Right lobe of liver (tissue), 6 donors: ENCODE results near the gene HP1BP3. TPM values are rescaled to one million over a fixed set of nuclear protein-coding genes. Genes with fewer than 3 reads are reported as not detected.

Source experiments
- ATAC-seq, 4 donors: fragments of 200-7000 bp; cut with Tn5 transposase; one replicate each; pipeline ENCODE4 v1.9.1; 2020; ENCODE audit warnings: mild to moderate bottlenecking in 4 of 4, moderate library complexity in 4 of 4
- DNase-seq, 3 donors: peaks; one replicate each; pipeline ENCODE4 v3.0.0-alpha.2; 2020
- H3K27ac ChIP-seq, 3 donors: fragments of 200-600 bp; one replicate each; pipeline ENCODE4 v1.8.0; 2022
- H3K27me3 ChIP-seq, 2 donors: fragments of 200-600 bp; one replicate each; pipeline ENCODE4 v1.8.0; 2022
- H3K36me3 ChIP-seq, 4 donors: fragments of 200-600 bp; sonication (generic) in 1 of 4; one replicate each; pipeline versions ENCODE4 v1.5.1 to v1.8.0; 2017 to 2022; ENCODE audit warnings: control low read depth in 1 of 4
- H3K4me1 ChIP-seq, 4 donors: fragments of 200-600 bp; sonication (generic) in 1 of 4; one replicate each; pipeline versions ENCODE4 v1.5.1 to v1.8.0; 2017 to 2022; ENCODE audit warnings: control low read depth in 1 of 4
- H3K4me3 ChIP-seq, 3 donors: fragments of 200-600 bp; one replicate each; pipeline ENCODE4 v1.8.0; 2022
- H3K9me3 ChIP-seq, 4 donors: fragments of 200-600 bp; sonication (generic) in 1 of 4; one replicate each; pipeline versions ENCODE4 v1.5.1 to v1.8.0; 2017 to 2022; ENCODE audit warnings: control low read depth in 1 of 4
- POLR2A ChIP-seq: fragments of 450-650 bp; IDR thresholded peaks from one replicate; pipeline ENCODE4 v1.6.1; 2017; ENCODE audit warnings: antibody characterized with exemption, mild to moderate bottlenecking
- WGBS: methylation state at CpG from one replicate; pipeline ENCODE4 v1.1.6; 2018; ENCODE audit warnings: low coverage, low lambda C conversion rate; ENCODE audit not compliant: insufficient coverage; ENCODE audit errors: missing lambda C conversion rate; 5-methylcytosine and 5-hydroxymethylcytosine counted together
- intact Hi-C, 2 donors: fragments of 100-400 bp; cut with DNase I; formaldehyde crosslinking; loops; one replicate each; pipeline versions ENCODE4 v1.11.2 to v1.14.1; 2022
- total RNA-seq, 6 experiments: library from RNA; depleted of rRNA in 2 of 6; stranded (reverse); fragments of >200 nt in 2 of 6; fragmentation: NEBNext Ultra II Directional in 3 of 6; extraction: Animal tissue kit (Norgen Biotek cat#: 25700) in 3 of 6; gene quantifications; one replicate each; pipeline versions ENCODE4 v1.1.0 to v1.2.4, GENCODE V29; 2016 to 2023
- TF ChIP-seq, protein P1 (sequence below), 4 donors: fragments of 200-600 bp in 3 of 4; fragments of 450-650 bp in 1 of 4; IDR thresholded peaks; one replicate each; pipeline versions ENCODE4 v1.5.1 to v1.8.0; 2016 to 2022; ENCODE audit warnings: antibody characterized with exemption in 4 of 4, mild to moderate bottlenecking in 2 of 4
- donor health status: DM: no; HTN: yes; CAD: no.
- donor health status: DM: no; HTN: no; CAD: no.
- donor health status: DM: no; HTN: no; CAD: no.
- donor health status: DM: no; HTN: yes; CAD: no.
- donor health status: DM: no; HTN: yes; CAD: no.

The HP1BP3 gene
- total RNA-seq, 6 experiments from 2014 or later, result 60.6 to 84.6 (median 70.7) TPM

DNA sequence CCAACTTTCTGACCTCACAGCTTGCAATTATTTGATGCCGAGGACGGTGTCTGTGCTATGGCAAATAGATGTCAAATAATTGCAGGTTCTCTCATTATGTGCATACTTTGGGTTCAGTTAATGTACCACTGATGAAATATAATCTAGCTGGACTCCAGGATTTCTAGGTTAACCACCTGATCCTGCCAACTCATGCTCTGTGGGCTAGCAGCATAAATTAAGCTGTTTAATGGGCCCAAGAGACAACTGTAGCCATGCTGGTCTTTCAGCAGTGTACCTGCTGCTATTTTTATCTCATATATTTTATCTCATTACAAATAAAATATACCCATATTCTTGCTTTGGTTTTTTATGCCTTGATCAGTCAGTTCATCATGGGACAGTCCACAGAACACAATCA, 43.3 kb upstream of the HP1BP3 start:
- intact Hi-C loops, result no loop called here
- DNase-seq (no peak), ATAC-seq (no peak)
- Histone ChIP-seq H3K9me3 (no peaks in the 10 kb centered on the region), H3K27me3 (no peaks in the 10 kb centered on the region), H3K27ac (no peak overlapping the region), H3K36me3 (peaks cover 0 to 3% (median 0%) of the 10 kb centered on the region in 4 donors), H3K4me3 (no peak overlapping the region), H3K4me1 (no peaks in the 10 kb centered on the region)
- 100% methylated on average over 2 of the region's 2 CpGs for WGBS
- no peak for TF ChIP-seq POLR2A
- TF ChIP-seq, protein P1, sequence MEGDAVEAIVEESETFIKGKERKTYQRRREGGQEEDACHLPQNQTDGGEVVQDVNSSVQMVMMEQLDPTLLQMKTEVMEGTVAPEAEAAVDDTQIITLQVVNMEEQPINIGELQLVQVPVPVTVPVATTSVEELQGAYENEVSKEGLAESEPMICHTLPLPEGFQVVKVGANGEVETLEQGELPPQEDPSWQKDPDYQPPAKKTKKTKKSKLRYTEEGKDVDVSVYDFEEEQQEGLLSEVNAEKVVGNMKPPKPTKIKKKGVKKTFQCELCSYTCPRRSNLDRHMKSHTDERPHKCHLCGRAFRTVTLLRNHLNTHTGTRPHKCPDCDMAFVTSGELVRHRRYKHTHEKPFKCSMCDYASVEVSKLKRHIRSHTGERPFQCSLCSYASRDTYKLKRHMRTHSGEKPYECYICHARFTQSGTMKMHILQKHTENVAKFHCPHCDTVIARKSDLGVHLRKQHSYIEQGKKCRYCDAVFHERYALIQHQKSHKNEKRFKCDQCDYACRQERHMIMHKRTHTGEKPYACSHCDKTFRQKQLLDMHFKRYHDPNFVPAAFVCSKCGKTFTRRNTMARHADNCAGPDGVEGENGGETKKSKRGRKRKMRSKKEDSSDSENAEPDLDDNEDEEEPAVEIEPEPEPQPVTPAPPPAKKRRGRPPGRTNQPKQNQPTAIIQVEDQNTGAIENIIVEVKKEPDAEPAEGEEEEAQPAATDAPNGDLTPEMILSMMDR (IDR thresholded peaks at IDR 0.05), result no peak

DNA sequence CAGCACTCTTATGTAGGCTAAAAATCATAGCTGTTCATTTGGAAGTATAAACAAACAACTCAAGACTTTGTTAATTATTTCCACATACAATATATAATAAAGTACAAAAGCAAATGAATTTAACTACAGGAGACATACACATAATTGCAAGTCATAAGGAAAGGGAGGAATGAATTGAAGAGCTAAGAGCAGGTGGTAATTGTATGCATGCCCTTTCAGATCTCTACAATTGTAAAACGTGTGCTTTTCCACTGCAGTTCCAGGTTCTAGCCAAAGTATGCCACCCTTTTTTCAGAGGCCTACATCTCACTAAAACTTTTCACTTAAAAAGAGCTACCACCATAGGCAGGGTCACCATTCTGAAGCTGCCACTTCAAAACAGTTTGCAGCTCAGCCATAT, 42.8 kb upstream of the HP1BP3 start:
- 82% methylated on average over 1 of the region's 1 CpG for WGBS
- H3K36me3 ChIP-seq, result peaks cover 0 to 3% (median 0%) of the 10 kb centered on the region in 4 donors

GRCh38 chr1:20829531-20829930, 42.4 kb upstream of the HP1BP3 start:
- WGBS, result 87% methylated on average over 1 of the region's 1 CpG
- Histone ChIP-seq H3K4me1 (no peaks in the 10 kb centered on the region), H3K9me3 (no peaks in the 10 kb centered on the region), H3K27me3 (no peaks in the 10 kb centered on the region), H3K4me3 (no peak overlapping the region), H3K36me3 (peaks cover 0 to 3% (median 0%) of the 10 kb centered on the region in 4 donors), H3K27ac (no peak overlapping the region)
- intact Hi-C loops, result no loop called here
- TF ChIP-seq POLR2A, result no peak
- TF ChIP-seq, protein P1 (IDR thresholded peaks at IDR 0.05), result no peak
- no peak for ATAC-seq
- DNase-seq, result no peak

More for the DNA sequence above, 42.8 kb upstream of the HP1BP3 start:
- ATAC-seq, result no peak
- no peaks in the 10 kb centered on the region for H3K9me3 ChIP-seq
- H3K4me3 ChIP-seq, result no peak overlapping the region
- no peaks in the 10 kb centered on the region for H3K27me3 ChIP-seq
- DNase-seq, result no peak
- no peaks in the 10 kb centered on the region for H3K4me1 ChIP-seq
- H3K27ac ChIP-seq, result no peak overlapping the region
- intact Hi-C loops, result no loop called here
- no peak for TF ChIP-seq POLR2A
- TF ChIP-seq, protein P1 (IDR thresholded peaks at IDR 0.05), result no peak

DNA sequence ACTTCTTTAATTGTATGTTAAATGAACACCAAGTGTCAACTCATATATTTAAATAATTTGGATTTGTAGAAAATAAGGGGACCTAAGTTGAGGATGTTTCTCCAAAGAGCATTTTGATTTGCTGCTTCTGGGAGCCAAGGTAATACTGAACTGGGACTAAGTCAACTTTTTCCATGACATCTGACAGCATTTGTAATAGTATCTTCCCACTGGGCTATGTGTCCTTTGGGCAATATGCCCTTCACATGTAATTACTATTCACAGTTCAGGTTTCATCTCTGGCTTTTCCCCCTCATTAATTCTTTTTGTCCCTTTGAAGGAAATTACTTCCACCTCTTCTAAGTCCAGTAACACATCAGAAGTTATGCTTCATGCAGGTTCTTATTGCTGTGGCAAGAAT, 36.7 kb upstream of the HP1BP3 start:
- H3K27me3 ChIP-seq, result no peaks in the 10 kb centered on the region
- DNase-seq (no peak), ATAC-seq (no peak)
- TF ChIP-seq, protein P1 (IDR thresholded peaks at IDR 0.05), result no peak
- TF ChIP-seq POLR2A, result no peak
- H3K4me1 ChIP-seq, result no peaks in the 10 kb centered on the region
- H3K9me3 ChIP-seq, result no peaks in the 10 kb centered on the region
- no peaks in the 10 kb centered on the region for H3K36me3 ChIP-seq
- H3K27ac ChIP-seq, result no peak overlapping the region
- intact Hi-C loops, result no loop called here
- H3K4me3 ChIP-seq, result no peak overlapping the region

GRCh38 chr1:20821466-20821865, 34.4 kb upstream of the HP1BP3 start:
- 0% methylated on average over 1 of the region's 2 CpGs for WGBS
- ATAC-seq (no peak), DNase-seq (no peak)
- H3K4me3 ChIP-seq, result no peak overlapping the region
- H3K27ac ChIP-seq, result no peak overlapping the region
- H3K4me1 ChIP-seq, result no peaks in the 10 kb centered on the region
- intact Hi-C loops, result no loop called here
- H3K27me3 ChIP-seq, result no peaks in the 10 kb centered on the region
- peaks cover 0 to 11% (median 0%) of the 10 kb centered on the region in 4 donors for H3K36me3 ChIP-seq
- TF ChIP-seq, protein P1 (IDR thresholded peaks at IDR 0.05), result no peak
- no peak for TF ChIP-seq POLR2A
- H3K9me3 ChIP-seq, result no peaks in the 10 kb centered on the region
